ENCODE data around the gene PHLDA2. TPM values are rescaled to one million over a fixed set of nuclear protein-coding genes. Genes with fewer than 3 reads are reported as not detected.

PHLDA2 gene
- total and polyA plus RNA-seq, 2 of the 13 experiments (the other 11 are each of a cell fraction or from before 2014, with no cell fraction given), result 0.55 to 0.78 TPM

GRCh38 chr11:2940921-2941821 lies 12.0 kb upstream of the PHLDA2 start (continued):
- TF ChIP-seq PRPF4 (IDR thresholded peaks at IDR 0.05; ENCODE audit: low read depth, low read length, poor library complexity, severe bottlenecking) (no peak), ZFP62 (CRISPR knock-in tag; IDR thresholded peaks at IDR 0.05) (no peak), ATAD3A (CRISPR knock-in tag; IDR thresholded peaks at IDR 0.05) (no peak), POLR2G (IDR thresholded peaks at IDR 0.05; ENCODE audit: low read depth, low read length) (peak; percentile 19; the same call in 1 of the 2 replicates), SRSF1 (optimal IDR thresholded peaks at IDR 0.05; ENCODE audit: low read depth, low read length) (peak; percentile 34), ZNF280D (CRISPR knock-in tag; IDR thresholded peaks at IDR 0.05) (no peak), RBM22 (optimal IDR thresholded peaks at IDR 0.05; ENCODE audit: low read length) (peak; percentile 47), TRIM24 (CRISPR knock-in tag; IDR thresholded peaks at IDR 0.05) (no peak), ZFP1 (CRISPR knock-in tag; IDR thresholded peaks at IDR 0.05) (no peak), ZSCAN29 (CRISPR knock-in tag; conservative IDR thresholded peaks at IDR 0.05) (no peak), ZFP36L2 (CRISPR knock-in tag; IDR thresholded peaks at IDR 0.05) (no peak), STAT6 (CRISPR knock-in tag; IDR thresholded peaks at IDR 0.05; ENCODE audit: borderline replicate concordance) (no peak), FOXJ3 (CRISPR knock-in tag; IDR thresholded peaks at IDR 0.05; ENCODE audit: borderline replicate concordance) (no peak), CHD2 (IDR thresholded peaks at IDR 0.05; ENCODE audit: low read depth, low read length) (no peak), AGO2 (optimal IDR thresholded peaks at IDR 0.05; ENCODE audit: low read depth, low read length) (peak; percentile 80), ASH2L (IDR thresholded peaks at IDR 0.05; ENCODE audit: insufficient read length, low read depth, low read length) (no peak)
- TF ChIP-seq, protein P1, sequence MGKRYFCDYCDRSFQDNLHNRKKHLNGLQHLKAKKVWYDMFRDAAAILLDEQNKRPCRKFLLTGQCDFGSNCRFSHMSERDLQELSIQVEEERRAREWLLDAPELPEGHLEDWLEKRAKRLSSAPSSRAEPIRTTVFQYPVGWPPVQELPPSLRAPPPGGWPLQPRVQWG (CRISPR knock-in tag; IDR thresholded peaks at IDR 0.05; ENCODE audit: borderline replicate concordance, low read depth), result no peak
- TF ChIP-seq, protein P2, sequence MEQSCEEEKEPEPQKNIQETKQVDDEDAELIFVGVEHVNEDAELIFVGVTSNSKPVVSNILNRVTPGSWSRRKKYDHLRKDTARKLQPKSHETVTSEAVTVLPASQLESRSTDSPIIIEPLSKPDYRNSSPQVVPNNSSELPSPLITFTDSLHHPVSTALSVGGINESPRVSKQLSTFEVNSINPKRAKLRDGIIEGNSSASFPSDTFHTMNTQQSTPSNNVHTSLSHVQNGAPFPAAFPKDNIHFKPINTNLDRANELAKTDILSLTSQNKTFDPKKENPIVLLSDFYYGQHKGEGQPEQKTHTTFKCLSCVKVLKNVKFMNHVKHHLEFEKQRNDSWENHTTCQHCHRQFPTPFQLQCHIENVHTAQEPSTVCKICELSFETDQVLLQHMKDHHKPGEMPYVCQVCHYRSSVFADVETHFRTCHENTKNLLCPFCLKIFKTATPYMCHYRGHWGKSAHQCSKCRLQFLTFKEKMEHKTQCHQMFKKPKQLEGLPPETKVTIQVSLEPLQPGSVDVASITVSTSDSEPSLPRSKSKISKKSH (CRISPR knock-in tag; IDR thresholded peaks at IDR 0.05; ENCODE audit: borderline replicate concordance), result peak; percentile 30; the same call in 1 of the 2 replicates
- TF ChIP-seq, protein P3, sequence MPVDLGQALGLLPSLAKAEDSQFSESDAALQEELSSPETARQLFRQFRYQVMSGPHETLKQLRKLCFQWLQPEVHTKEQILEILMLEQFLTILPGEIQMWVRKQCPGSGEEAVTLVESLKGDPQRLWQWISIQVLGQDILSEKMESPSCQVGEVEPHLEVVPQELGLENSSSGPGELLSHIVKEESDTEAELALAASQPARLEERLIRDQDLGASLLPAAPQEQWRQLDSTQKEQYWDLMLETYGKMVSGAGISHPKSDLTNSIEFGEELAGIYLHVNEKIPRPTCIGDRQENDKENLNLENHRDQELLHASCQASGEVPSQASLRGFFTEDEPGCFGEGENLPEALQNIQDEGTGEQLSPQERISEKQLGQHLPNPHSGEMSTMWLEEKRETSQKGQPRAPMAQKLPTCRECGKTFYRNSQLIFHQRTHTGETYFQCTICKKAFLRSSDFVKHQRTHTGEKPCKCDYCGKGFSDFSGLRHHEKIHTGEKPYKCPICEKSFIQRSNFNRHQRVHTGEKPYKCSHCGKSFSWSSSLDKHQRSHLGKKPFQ (CRISPR knock-in tag; IDR thresholded peaks at IDR 0.05; ENCODE audit: insufficient replicate concordance), result peak; percentile 58

All from HepG2 (cell line).